ENCODE data around the gene ALPL. TPM values are rescaled to one million over a fixed set of nuclear protein-coding genes. Genes with fewer than 3 reads are reported as not detected.

Gene ALPL
- total RNA-seq, 4 donors from 2014 or later: 2.8 to 6.4 (median 4.4) TPM

DNA sequence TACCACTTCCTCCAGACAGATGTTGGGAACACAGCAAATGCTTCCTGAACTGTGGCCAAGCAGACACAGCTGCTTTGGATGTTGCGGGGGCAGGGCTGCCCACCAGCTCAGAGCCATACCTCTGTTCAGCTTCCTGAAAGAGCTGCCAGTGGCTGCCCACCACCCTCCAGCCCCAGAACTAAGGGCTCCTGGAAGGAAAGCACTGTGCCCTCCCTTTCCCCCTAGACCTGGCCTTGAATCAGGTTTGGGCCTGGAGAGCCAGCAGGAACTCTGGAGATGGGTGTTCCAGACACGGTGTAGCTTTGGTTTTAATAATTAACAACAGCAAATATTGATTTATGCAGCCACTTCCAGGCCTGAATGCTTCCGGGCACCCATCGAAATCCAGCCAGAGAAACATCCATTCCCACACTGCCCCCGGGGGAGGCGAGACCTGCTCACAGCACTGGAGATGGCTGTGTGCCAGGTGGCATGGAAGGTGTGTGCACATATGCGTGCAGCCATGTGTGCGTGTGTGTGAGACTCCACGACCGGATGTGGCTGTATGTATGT lies 114.3 kb downstream of the ALPL start:
- Histone ChIP-seq H3K36me3 (no peaks in the 10 kb centered on the region), H3K4me1 (no peaks in the 10 kb centered on the region), H3K4me3 (no peak overlapping the region), H3K27ac (no peak overlapping the region), H3K27me3 (no peaks in the 10 kb centered on the region), H3K9me3 (no peaks in the 10 kb centered on the region)
- DNase-seq: no peak
- intact Hi-C loops (cut with DNase I; ENCODE audit: low total_unique reads): no loop called here
- TF ChIP-seq, protein P1, sequence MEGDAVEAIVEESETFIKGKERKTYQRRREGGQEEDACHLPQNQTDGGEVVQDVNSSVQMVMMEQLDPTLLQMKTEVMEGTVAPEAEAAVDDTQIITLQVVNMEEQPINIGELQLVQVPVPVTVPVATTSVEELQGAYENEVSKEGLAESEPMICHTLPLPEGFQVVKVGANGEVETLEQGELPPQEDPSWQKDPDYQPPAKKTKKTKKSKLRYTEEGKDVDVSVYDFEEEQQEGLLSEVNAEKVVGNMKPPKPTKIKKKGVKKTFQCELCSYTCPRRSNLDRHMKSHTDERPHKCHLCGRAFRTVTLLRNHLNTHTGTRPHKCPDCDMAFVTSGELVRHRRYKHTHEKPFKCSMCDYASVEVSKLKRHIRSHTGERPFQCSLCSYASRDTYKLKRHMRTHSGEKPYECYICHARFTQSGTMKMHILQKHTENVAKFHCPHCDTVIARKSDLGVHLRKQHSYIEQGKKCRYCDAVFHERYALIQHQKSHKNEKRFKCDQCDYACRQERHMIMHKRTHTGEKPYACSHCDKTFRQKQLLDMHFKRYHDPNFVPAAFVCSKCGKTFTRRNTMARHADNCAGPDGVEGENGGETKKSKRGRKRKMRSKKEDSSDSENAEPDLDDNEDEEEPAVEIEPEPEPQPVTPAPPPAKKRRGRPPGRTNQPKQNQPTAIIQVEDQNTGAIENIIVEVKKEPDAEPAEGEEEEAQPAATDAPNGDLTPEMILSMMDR (IDR thresholded peaks at IDR 0.05): no peak
- TF ChIP-seq POLR2A (IDR thresholded peaks at IDR 0.05): no peak

DNA sequence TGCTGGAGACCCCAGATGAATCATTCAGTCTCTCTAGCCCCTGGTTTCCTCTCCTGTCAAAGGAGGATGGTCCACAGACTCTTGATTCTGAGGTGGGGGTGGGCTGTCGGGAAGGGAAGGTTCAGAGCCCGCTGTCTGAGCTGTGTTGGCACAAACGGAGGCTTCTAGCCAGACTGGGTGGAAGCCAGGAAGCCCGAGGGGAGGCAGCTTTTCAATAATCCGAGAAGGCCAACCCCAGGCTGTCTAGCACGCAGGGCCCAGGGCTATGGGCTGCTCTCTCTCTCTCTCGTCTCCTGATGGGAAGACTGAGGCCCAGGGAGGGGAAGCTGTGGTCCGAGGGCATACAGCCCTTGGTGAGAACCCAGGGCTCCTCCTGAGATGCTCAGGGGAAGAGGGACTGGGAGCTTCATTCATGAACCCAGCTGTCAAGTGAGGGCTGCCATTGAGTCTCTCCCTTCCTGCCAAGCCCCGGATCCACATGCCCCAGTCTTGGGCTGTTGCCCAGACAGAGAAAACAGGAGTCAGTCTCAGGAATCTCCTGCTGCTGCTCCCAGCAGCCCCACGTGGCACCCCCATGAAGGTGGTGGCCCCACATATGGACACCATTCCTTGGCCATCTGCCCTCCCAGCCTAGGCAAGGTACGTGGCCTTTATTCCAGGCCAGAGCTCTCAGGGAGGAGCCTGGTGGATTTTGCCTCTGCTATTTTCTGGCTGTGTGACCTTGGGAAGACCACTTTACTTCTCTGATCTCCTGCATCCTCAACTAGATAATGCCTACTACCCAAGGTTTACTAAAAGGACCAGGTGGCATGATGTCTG lies 115.6 kb downstream of the ALPL start:
- H3K9me3 ChIP-seq: no peaks in the 10 kb centered on the region
- no peak overlapping the region for H3K27ac ChIP-seq
- no peaks in the 10 kb centered on the region for H3K4me1 ChIP-seq
- TF ChIP-seq, protein P1 (IDR thresholded peaks at IDR 0.05): no peak
- TF ChIP-seq POLR2A (IDR thresholded peaks at IDR 0.05): no peak
- H3K4me3 ChIP-seq: no peak overlapping the region
- H3K27me3 ChIP-seq: no peaks in the 10 kb centered on the region
- no peaks in the 10 kb centered on the region for H3K36me3 ChIP-seq
- no peak for DNase-seq
- intact Hi-C loops (cut with DNase I; ENCODE audit: low total_unique reads): no loop called here

DNA sequence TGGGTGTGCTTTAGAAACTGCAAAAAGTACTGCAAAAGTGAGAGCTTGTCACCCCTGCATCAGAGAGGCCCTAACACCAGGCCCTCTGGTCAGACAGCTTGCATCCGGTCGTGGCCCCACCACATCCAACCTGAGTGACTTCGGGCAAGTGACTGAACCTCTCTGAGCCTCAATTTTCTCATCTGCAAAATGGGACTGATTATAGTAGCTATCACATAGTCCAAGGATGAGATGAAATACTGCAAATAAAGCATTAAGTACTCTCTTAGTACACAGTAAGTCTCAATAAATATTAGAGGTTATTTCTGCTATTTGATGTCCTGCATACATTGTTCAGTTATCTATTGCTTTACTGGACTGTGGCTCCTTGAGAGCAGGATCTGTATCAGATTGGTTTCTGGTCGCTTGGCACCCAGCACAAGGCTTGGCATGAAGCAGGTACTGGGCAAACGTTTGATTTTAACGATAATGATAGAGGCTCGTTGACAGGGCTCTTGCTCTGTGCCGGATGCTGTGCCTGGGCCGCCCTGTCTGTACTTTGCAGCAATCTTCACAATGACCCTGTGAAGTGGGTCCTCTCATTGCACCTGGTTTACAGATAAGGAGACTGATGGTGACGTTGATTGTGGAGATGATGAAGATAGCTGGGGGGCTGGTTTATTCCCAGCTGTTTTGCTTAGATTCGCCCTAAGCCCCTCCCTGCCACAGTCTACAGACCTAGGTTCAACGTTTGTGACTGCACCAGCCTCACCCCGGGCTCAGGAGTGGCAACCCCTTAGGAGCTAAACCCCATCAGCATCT lies 116.4 kb downstream of the ALPL start:
- no peak overlapping the region for H3K27ac ChIP-seq
- intact Hi-C loops (cut with DNase I; ENCODE audit: low total_unique reads): no loop called here

DNA sequence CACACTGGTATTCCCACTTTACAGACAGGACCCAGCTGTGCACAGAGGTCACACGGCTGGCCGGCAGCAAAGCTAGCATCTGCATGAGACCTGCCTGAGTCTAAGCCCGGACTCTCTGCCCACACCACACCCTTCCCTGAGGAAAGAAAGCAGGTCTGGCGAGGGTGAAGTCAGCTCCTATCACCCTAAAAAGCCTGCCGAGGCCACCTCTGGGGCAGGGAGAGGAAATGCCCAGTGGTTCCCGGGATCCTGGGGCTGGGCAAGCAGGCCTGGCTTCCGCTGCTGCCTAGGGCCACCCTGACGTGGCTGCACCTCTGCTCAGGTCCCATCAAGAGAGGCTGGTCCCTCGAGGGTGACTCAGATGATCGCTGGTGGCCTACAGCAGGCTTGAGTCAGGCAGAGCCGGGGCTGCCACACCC lies 117.7 kb downstream of the ALPL start:
- no peak for DNase-seq
- Histone ChIP-seq H3K9me3 (no peaks in the 10 kb centered on the region), H3K4me1 (no peaks in the 10 kb centered on the region), H3K27ac (no peak overlapping the region), H3K27me3 (no peaks in the 10 kb centered on the region), H3K36me3 (no peaks in the 10 kb centered on the region), H3K4me3 (no peak overlapping the region)
- TF ChIP-seq, protein P1 (IDR thresholded peaks at IDR 0.05): no peak
- no peak for TF ChIP-seq POLR2A (IDR thresholded peaks at IDR 0.05)
- intact Hi-C loops (cut with DNase I; ENCODE audit: low total_unique reads): no loop called here

More for the DNA sequence above, 116.4 kb downstream of the ALPL start:
- Histone ChIP-seq H3K9me3 (no peaks in the 10 kb centered on the region), H3K27me3 (no peaks in the 10 kb centered on the region), H3K36me3 (no peaks in the 10 kb centered on the region), H3K4me1 (no peaks in the 10 kb centered on the region), H3K4me3 (no peak overlapping the region)
- TF ChIP-seq, protein P1 (IDR thresholded peaks at IDR 0.05): no peak
- TF ChIP-seq POLR2A (IDR thresholded peaks at IDR 0.05): no peak
- DNase-seq: no peak

Other genes with a start within 250 kb of the ALPL start
- gene ECE1, start 219.0 kb upstream of the ALPL start, total RNA-seq: 100 to 1,000 TPM in 1 of 4 donors, 10 to 100 TPM in 3; 45.6 to 175 (median 59.1) TPM
- gene NBPF3, start 69.3 kb upstream of the ALPL start, total RNA-seq: 10 to 100 TPM in 1 of 4 donors, 1 to 10 TPM in 3; 3.8 to 23.0 (median 6.7) TPM
- 1 to 10 TPM in 1 of 4 donors, under 1 TPM in 1, not detected in 2; 0.18 to 6.9 TPM for gene RAP1GAP, start 159.9 kb downstream of the ALPL start, total RNA-seq

Measured in uterus (tissue), 4 donors.